Measurements from ENCODE around the gene MRPS2. TPM values are rescaled to one million over a fixed set of nuclear protein-coding genes. Genes with fewer than 3 reads are reported as not detected.

MRPS2 gene
- polyA plus RNA-seq, 1 donor (not counting 4 experiments of a cell fraction or from before 2014, with no cell fraction given), result 44.7 TPM

DNA sequence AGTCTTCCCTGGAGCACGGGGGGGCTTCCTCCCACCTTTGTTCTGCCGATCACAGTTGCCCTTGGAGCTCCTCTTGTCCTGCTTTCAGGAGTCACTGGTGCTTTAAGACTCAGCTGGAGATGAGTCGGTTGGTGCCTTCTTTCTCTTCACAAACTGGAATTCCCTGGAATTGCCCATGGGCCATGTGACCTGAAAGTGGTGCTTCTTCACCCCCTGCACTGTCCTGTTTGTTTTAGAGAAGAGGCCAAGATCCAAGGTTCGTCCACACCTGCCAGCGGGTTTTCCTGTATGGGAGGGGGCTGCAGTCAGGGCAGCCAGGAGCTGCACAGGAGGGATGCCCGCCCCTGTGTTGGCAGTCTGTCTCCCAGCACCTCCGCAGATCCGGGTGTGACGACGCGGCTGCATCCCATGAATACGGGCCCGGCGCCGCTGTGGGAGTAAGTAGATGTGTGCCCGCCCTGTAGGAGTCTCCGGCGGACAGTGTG is 9.5 kb upstream of the MRPS2 start:
- Histone ChIP-seq H3K4me3 (ENCODE audit: control insufficient read depth in 2 of 3, extremely low read depth in 1 of 3, insufficient read depth in 2 of 3, low read depth in 1 of 3, low read length in 3 of 3) (no peak overlapping the region), H3K4me2 (ENCODE audit: control insufficient read depth, extremely low read depth, insufficient read depth, low read depth, low read length) (no peak overlapping the region), H2AFZ (ENCODE audit: control insufficient read depth, low read length) (no peak overlapping the region), H3K79me2 (ENCODE audit: control insufficient read depth, insufficient read depth, low read length) (no peaks in the 10 kb centered on the region), H3K9ac (ENCODE audit: control insufficient read depth, extremely low read depth, insufficient read depth, low read length) (no peak overlapping the region), H3K36me3 (ENCODE audit: control insufficient read depth in 2 of 2, extremely low read depth in 1 of 2, insufficient read depth in 2 of 2, low read length in 2 of 2) (peaks cover 1 to 5% of the 10 kb centered on the region in 2 experiments), H3K27ac (ENCODE audit: control insufficient read depth, insufficient read depth, low read length) (no peak overlapping the region), H4K20me1 (ENCODE audit: control insufficient read depth, extremely low read depth, insufficient read depth, low read length) (no peaks in the 10 kb centered on the region), H3K9me1 (ENCODE audit: control insufficient read depth, extremely low read depth, insufficient read depth, low read length) (no peaks in the 10 kb centered on the region), H3K4me1 (ENCODE audit: control insufficient read depth, extremely low read depth, insufficient read depth, low read length) (no peaks in the 10 kb centered on the region), H3K9me3 (ENCODE audit: control insufficient read depth, low read depth, low read length) (no peaks in the 10 kb centered on the region), H3K27me3 (ENCODE audit: control insufficient read depth, extremely low read depth, insufficient read depth, low read length) (no peaks in the 10 kb centered on the region)
- dilution Hi-C loops (cut with MboI; ENCODE audit: extremely low pct_ligation_motif_present, low sequenced_read_pairs), result no loop called here
- DNase-seq (ENCODE audit: low read depth, low spot score) (no peak), FAIRE-seq (no peak)
- TF ChIP-seq EZH2 (IDR thresholded peaks at IDR 0.05; ENCODE audit: low read length), result no peak
- TF ChIP-seq, protein P1, sequence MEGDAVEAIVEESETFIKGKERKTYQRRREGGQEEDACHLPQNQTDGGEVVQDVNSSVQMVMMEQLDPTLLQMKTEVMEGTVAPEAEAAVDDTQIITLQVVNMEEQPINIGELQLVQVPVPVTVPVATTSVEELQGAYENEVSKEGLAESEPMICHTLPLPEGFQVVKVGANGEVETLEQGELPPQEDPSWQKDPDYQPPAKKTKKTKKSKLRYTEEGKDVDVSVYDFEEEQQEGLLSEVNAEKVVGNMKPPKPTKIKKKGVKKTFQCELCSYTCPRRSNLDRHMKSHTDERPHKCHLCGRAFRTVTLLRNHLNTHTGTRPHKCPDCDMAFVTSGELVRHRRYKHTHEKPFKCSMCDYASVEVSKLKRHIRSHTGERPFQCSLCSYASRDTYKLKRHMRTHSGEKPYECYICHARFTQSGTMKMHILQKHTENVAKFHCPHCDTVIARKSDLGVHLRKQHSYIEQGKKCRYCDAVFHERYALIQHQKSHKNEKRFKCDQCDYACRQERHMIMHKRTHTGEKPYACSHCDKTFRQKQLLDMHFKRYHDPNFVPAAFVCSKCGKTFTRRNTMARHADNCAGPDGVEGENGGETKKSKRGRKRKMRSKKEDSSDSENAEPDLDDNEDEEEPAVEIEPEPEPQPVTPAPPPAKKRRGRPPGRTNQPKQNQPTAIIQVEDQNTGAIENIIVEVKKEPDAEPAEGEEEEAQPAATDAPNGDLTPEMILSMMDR (optimal IDR thresholded peaks at IDR 0.05 in 1 of 3, IDR thresholded peaks at IDR 0.05 in 1 of 3, conservative IDR thresholded peaks at IDR 0.05 in 1 of 3; ENCODE audit: extremely low read depth in 1 of 3, insufficient read depth in 2 of 3, low read length in 3 of 3), result no peak

DNA sequence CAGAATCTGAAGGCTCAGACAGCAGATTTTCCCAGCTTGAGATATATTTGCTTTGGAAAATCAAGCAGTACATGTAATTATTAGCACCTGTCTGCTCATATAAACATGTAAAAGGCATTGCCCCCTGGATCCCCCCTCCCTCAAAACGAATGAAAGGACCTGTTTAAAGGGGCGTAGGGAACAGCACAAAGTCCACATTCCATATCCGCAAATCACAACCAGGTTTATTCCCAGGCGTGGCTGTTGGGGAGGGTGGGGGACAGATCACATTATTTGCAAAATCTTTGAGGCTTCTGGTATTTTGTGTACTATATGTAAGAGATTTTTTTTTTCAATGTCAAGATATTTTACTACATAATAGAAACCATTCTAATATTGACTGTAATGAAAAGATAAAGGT is 8.7 kb upstream of the MRPS2 start:
- Histone ChIP-seq H3K9me1 (ENCODE audit: control insufficient read depth, extremely low read depth, insufficient read depth, low read length) (no peaks in the 10 kb centered on the region), H3K4me3 (ENCODE audit: control insufficient read depth in 2 of 3, extremely low read depth in 1 of 3, insufficient read depth in 2 of 3, low read depth in 1 of 3, low read length in 3 of 3) (no peak overlapping the region), H3K4me2 (ENCODE audit: control insufficient read depth, extremely low read depth, insufficient read depth, low read depth, low read length) (no peak overlapping the region), H2AFZ (ENCODE audit: control insufficient read depth, low read length) (no peak overlapping the region), H3K27me3 (ENCODE audit: control insufficient read depth, extremely low read depth, insufficient read depth, low read length) (no peaks in the 10 kb centered on the region), H3K4me1 (ENCODE audit: control insufficient read depth, extremely low read depth, insufficient read depth, low read length) (no peaks in the 10 kb centered on the region), H3K36me3 (ENCODE audit: control insufficient read depth in 2 of 2, extremely low read depth in 1 of 2, insufficient read depth in 2 of 2, low read length in 2 of 2) (peaks cover 1 to 2% of the 10 kb centered on the region in 2 experiments), H3K79me2 (ENCODE audit: control insufficient read depth, insufficient read depth, low read length) (no peaks in the 10 kb centered on the region), H3K9ac (ENCODE audit: control insufficient read depth, extremely low read depth, insufficient read depth, low read length) (no peak overlapping the region), H3K9me3 (ENCODE audit: control insufficient read depth, low read depth, low read length) (no peaks in the 10 kb centered on the region), H3K27ac (ENCODE audit: control insufficient read depth, insufficient read depth, low read length) (no peak overlapping the region), H4K20me1 (ENCODE audit: control insufficient read depth, extremely low read depth, insufficient read depth, low read length) (no peaks in the 10 kb centered on the region)
- no peak for DNase-seq (ENCODE audit: low read depth, low spot score)
- dilution Hi-C loops (cut with MboI; ENCODE audit: extremely low pct_ligation_motif_present, low sequenced_read_pairs), result no loop called here
- TF ChIP-seq EZH2 (IDR thresholded peaks at IDR 0.05; ENCODE audit: low read length), result no peak
- TF ChIP-seq, protein P1 (optimal IDR thresholded peaks at IDR 0.05 in 1 of 3, IDR thresholded peaks at IDR 0.05 in 1 of 3, conservative IDR thresholded peaks at IDR 0.05 in 1 of 3; ENCODE audit: extremely low read depth in 1 of 3, insufficient read depth in 2 of 3, low read length in 3 of 3), result no peak
- no peak for FAIRE-seq

All from keratinocyte (primary cell).